Brain pericyte (primary cell): ENCODE results near the gene MYH2.

Experiments used
- DNase-seq: peaks from one replicate; pipeline ENCODE4 v3.0.0-alpha.2; 2012; ENCODE audit warnings: low read depth, low spot score

Gene MYH2

DNA sequence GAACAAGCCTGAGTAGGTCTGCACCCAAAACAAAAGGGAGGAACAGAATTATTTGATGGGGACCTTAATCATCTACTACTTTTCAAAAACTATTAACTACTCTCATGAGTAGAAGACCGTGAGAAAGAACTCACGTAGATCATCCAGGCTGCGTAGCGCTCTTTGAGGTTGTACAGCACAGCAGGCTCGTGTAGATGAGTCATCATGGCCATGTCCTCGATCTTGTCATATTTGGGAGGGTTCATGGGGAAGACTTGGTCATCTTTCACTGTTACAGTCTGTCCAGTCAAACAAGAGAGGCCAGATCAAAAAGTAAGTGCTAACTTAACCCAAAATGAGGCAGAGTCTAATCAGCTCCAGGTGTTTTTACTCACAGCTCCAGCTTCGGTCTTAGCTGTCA lies 33.4 kb downstream of the MYH2 start:
- DNase-seq: no peak

- DNase-seq: no peak
Measured at GRCh38 chr17:10513299-10514067, 36.0 kb downstream of the MYH2 start.

- DNase-seq: no peak
Measured at GRCh38 chr17:10512856-10513255, 36.6 kb downstream of the MYH2 start.

DNA sequence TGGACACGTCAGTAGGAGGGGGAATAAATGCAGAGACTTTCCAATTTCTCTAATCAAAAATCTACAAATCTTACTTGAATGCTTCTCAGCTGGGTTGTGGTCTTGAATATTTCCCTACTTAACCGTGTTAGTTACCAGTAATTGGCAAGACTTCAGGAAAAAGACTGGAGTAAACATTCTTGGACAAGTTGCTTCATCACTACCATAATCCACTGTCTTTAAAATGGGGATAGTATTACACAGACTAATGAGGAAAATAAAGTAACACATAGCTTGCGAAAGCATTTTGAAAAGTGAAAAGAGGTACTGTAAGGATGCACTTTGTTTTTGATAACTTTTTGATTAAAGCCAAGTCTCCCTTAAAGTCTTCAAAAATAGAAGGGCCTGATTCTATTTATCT lies 49.5 kb downstream of the MYH2 start:
- DNase-seq: no peak

GRCh38 chr17:10492004-10492403 lies 57.5 kb downstream of the MYH2 start:
- DNase-seq: no peak

GRCh38 chr17:10482252-10482651 lies 67.2 kb downstream of the MYH2 start:
- DNase-seq: no peak

- no peak for DNase-seq
Measured at GRCh38 chr17:10477701-10478100, 71.8 kb downstream of the MYH2 start.

DNA sequence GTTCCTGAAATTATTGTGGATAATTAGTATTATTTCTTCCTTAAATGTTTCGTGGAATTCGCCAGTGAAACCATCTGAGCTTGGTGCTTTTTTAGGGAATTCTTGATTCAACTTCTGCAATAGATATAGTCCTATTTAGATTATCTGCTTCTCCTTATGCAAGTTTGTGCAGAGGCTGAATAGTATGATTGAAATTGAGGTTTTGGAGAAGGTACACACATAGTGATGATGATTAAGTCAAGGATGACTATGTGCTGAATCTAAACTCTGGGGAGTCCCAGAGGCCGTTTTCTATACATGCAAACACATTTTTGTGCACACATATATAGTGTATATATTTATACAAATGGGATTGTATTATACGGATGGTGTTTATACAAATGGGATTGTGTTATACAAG lies 74.9 kb downstream of the MYH2 start:
- no peak for DNase-seq

DNA sequence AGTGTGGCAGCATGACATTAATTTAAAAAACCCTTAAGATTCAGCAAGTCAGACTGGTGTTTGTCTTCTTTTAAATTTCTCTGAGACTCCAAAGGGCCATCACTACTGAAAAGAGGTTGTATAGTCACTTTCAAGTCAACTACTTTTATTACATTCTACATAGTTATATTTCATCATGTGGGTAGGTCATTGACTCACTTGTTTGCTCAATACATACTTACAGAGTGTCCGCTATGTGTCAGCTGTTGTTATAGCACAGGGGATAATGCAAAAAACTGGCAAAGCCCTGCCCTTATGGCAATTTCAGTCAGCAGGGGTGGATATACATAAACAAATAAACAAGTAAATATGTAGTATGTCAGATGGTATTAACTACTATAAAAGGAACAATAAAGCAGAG lies 77.6 kb downstream of the MYH2 start:
- no peak for DNase-seq
